Measurements from ENCODE around the gene CEP128.

The CEP128 gene

GRCh38 chr14:80607430-80608190, 333.9 kb downstream of the CEP128 start:
- no peak for DNase-seq (ENCODE audit: low read depth)

- DNase-seq (ENCODE audit: low read depth): no peak
These were observed 335.2 kb downstream of the CEP128 start for GRCh38 chr14:80606347-80606772.

GRCh38 chr14:80605536-80605935, 336.0 kb downstream of the CEP128 start:
- no peak for DNase-seq (ENCODE audit: low read depth)

GRCh38 chr14:80602946-80603345, 338.6 kb downstream of the CEP128 start:
- DNase-seq (ENCODE audit: low read depth): no peak

GRCh38 chr14:80587096-80587724, 354.3 kb downstream of the CEP128 start:
- DNase-seq (ENCODE audit: low read depth): no peak

- no peak for DNase-seq (ENCODE audit: low read depth)
These were observed 355.4 kb downstream of the CEP128 start for GRCh38 chr14:80586131-80586530.

- no peak for DNase-seq (ENCODE audit: low read depth)
These were observed 356.1 kb downstream of the CEP128 start for GRCh38 chr14:80585506-80585835.

GRCh38 chr14:80584744-80585505, 356.6 kb downstream of the CEP128 start:
- DNase-seq (ENCODE audit: low read depth): no peak

GRCh38 chr14:80577599-80577998, 363.9 kb downstream of the CEP128 start:
- DNase-seq (ENCODE audit: low read depth): no peak

- no peak for DNase-seq (ENCODE audit: low read depth)
These were observed 365.1 kb downstream of the CEP128 start for GRCh38 chr14:80576401-80576800.

GRCh38 chr14:80575763-80576162, 365.8 kb downstream of the CEP128 start:
- DNase-seq (ENCODE audit: low read depth): no peak

GRCh38 chr14:80572666-80573065, 368.9 kb downstream of the CEP128 start:
- no peak for DNase-seq (ENCODE audit: low read depth)

- no peak for DNase-seq (ENCODE audit: low read depth)
These were observed 370.6 kb downstream of the CEP128 start for GRCh38 chr14:80570930-80571298.

- no peak for DNase-seq (ENCODE audit: low read depth)
These were observed 373.5 kb downstream of the CEP128 start for GRCh38 chr14:80567905-80568536.

GRCh38 chr14:80565001-80565400, 376.5 kb downstream of the CEP128 start:
- no peak for DNase-seq (ENCODE audit: low read depth)

GRCh38 chr14:80564051-80564450, 377.5 kb downstream of the CEP128 start:
- no peak for DNase-seq (ENCODE audit: low read depth)

GRCh38 chr14:80560800-80561657, 380.5 kb downstream of the CEP128 start:
- no peak for DNase-seq (ENCODE audit: low read depth)

GRCh38 chr14:80554139-80554538, 387.4 kb downstream of the CEP128 start:
- no peak for DNase-seq (ENCODE audit: low read depth)

- no peak for DNase-seq (ENCODE audit: low read depth)
These were observed 392.4 kb downstream of the CEP128 start for GRCh38 chr14:80549141-80549540.

- DNase-seq (ENCODE audit: low read depth): no peak
These were observed 395.3 kb downstream of the CEP128 start for GRCh38 chr14:80545935-80546854.

- DNase-seq (ENCODE audit: low read depth): no peak
These were observed 397.2 kb downstream of the CEP128 start for GRCh38 chr14:80544366-80544765.
